ENCODE measurements around the gene ZNF577.

The ZNF577 gene

DNA sequence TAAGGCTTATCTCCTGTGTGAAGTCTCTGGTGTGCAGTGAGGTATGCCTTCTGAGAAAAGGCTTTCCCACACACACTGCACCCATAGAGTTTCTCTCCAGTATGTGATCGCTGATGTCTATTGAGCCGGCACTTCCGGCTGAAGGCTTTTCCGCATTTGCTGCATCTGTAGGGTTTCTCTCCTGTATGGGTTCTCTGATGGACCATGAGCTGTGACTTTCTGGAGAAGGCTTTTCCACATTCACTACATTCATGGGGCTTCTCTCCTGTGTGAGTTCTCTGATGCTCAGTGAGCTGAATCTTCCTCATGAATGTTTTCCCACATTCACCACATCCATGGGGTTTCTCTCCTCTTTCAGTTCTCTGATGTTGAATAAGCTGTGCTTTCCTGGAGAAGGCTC, 14.7 kb downstream of the ZNF577 start:
- no peak for DNase-seq (ENCODE audit: low read depth, low spot score)

DNA sequence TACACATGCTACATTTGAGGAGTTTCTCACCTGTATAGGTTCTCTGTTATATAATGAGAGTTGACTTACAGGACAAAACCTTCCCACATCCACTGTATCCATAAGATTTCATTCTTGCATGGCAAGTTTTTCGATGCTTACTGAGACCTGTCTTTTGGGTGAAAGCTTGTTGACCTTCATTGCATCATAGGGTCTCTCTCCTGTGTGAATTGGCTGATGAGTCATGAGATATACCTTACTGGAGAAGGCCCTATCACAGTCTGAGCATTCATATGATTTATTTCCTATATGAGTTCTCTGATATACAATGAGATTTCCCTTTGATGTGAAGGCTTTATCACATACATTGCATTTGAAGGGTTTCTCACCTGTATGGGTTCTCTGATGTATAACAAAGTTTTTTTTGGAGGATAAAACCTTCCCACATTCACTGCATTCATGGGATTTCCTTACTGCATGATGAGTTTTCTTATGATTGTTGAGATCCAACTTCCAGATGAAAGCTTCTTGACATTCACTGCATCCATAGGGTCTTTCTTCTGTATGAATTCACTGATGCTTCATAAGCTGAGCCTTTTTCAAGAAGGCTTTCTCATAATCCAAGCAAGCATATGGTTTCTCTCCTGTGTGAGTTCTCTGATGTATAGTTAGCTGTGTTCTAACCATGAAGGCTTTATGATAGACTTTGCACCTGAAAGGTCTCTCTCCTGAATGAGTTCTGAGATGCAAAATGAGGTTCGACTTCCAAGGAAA, 25.7 kb downstream of the ZNF577 start:
- no peak for DNase-seq (ENCODE audit: low read depth, low spot score)

DNA sequence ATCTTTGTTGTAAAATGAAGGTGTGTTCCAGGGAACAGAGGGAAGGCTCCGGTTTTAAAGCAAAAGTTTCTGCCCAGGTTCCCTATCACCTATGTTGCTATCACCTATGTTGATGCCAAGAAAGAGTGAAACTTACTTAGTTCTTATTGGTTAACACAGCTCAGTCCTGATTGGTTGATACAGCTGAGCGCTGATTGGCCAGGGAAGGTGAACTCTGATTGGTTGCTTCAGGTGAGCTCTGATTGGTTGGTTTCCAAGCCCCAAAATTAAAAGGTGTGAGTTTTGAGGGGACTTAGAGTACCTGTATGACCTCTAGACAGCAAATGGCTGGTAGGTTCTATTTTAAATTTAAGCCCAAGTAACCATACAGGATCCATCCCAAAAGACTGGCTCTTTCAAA, 50.6 kb downstream of the ZNF577 start:
- no peak for DNase-seq (ENCODE audit: low read depth, low spot score)

DNA sequence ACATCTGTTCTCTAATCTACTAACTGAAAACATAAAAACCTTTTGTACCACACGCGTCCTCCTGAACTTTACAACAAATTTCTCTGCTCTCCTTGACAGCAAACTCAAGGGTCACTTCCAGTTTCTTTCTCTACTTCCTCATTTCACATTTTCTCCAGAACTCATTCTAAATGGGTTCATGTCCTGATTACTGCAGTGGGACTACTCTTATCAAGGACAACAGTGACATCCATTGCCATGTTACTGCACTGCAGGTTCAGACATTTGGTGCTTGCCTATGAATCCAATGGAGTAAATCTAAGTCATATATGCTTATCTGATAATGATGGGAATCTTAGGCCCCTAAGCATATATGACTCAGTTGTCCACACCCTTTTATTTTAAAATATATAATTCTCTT, 57.5 kb downstream of the ZNF577 start:
- no peak for DNase-seq (ENCODE audit: low read depth, low spot score)

DNA sequence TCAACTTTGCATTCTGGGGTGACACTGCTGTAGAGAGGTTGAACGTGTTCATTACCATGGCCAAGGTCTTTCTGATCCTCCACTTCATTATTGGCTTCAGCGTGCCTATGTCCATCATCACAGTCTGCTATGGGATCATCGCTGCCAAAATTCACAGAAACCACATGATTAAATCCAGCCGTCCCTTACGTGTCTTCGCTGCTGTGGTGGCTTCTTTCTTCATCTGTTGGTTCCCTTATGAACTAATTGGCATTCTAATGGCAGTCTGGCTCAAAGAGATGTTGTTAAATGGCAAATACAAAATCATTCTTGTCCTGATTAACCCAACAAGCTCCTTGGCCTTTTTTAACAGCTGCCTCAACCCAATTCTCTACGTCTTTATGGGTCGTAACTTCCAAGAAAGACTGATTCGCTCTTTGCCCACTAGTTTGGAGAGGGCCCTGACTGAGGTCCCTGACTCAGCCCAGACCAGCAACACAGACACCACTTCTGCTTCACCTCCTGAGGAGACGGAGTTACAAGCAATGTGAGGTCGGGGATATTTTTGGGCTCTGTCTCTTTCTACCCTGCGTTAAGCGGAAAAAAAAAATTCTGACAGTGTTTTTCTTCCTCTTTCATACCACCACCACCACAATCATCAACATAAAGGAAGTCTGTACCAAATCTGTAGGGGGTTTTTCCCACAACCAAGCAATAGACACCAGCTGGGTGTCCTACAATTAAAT, 63.3 kb downstream of the ZNF577 start:
- DNase-seq (ENCODE audit: low read depth, low spot score): no peak

DNA sequence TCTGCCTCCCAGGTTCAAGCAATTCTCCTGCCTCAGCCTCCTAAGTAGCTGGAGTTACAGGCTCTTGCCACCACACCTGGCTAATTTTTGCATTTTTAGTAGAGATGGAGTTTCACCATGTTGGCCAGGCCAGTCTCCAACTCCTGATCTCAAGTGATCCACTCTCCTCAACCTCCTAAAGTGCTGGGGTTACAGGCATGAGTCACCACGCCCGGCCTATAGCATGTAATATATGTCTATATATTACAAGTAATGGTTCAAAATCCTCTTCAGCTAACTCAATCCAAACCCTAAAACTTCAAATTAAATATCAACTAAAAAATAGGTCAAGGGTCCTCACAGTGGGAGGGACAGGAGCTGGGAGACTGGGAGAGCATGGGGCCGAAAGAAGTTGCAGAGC, 64.8 kb downstream of the ZNF577 start:
- DNase-seq (ENCODE audit: low read depth, low spot score): no peak

DNA sequence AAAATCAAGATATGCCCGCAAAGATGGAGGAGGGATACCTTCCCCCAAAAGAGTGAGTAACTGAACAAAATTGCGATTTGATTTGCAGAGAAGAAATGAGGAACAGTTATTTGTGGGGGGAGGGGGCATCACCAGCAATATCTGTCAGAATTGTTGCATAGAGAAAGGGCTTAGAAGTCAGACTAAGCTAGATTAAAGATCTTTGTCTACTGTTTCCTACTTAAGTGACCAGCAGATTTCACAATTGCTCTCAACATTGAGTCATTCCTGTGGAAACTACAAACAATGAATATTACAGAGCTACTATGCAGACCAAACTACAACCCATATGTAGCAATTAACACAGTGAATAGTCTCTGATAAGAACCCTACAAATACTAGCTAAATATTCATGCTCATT, 65.4 kb downstream of the ZNF577 start:
- DNase-seq (ENCODE audit: low read depth, low spot score): no peak

DNA sequence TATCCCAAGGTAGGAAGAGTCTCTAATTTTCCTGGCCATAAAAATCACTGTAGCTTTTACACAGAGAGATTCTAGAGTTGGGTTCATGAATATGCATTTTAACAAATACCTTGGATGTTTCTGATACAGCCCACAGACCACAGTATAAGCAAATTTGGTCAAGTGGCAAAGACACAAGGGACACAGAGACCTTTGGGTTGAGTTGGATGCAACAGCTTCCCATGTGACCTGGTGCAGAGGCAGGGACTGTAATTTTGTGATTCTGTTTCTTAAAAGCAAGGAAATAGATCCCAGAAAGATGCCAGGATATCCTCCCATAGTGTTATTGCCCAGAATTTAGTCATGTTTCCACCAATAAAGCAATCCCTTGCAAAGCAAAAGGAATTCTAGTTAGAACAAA, 65.8 kb downstream of the ZNF577 start:
- DNase-seq (ENCODE audit: low read depth, low spot score): no peak

DNA sequence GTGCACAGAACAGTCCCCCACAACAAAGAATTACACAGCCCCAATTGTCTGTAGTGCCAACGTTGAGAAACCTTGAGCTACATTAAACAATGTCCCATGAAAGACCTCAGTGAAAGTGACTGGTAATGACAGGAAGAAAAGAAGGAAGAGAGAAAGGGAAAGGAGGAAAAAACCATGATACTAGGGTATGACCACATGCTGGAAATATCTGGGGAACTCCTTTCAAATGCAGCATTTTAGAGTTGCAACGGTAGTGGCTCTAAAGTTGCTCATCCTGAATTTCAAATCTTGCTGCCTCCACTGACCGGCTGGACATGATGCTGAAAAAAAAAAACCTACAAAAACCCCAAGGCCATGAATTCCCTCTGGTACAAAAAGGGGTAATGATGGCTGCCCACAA, 66.3 kb downstream of the ZNF577 start:
- no peak for DNase-seq (ENCODE audit: low read depth, low spot score)

Measured in iPS DF 19.7 (cell line).